ENCODE data around the gene CANT1.
"Not testable (repeated sequence)": the region's sequence is repeated elsewhere in the genome, so short reads cannot be mapped to it uniquely, and the experiment has no call there.

Gene CANT1

GRCh38 chr17:79043931-79044320 lies 34.4 kb upstream of the CANT1 start:
- in situ Hi-C loops (cut with MboI; ENCODE audit: low sequenced_read_pairs): no loop called here

GRCh38 chr17:79043191-79043930 lies 33.8 kb upstream of the CANT1 start:
- in situ Hi-C loops (cut with MboI; ENCODE audit: low sequenced_read_pairs): no loop called here

- in situ Hi-C loops (cut with MboI; ENCODE audit: low sequenced_read_pairs): no loop called here
These were observed 33.0 kb upstream of the CANT1 start for GRCh38 chr17:79042421-79043190.

- in situ Hi-C loops (cut with MboI; ENCODE audit: low sequenced_read_pairs): no loop called here
These were observed 32.3 kb upstream of the CANT1 start for GRCh38 chr17:79041723-79042420.

- in situ Hi-C loops (cut with MboI; ENCODE audit: low sequenced_read_pairs): no loop called here
These were observed 31.5 kb upstream of the CANT1 start for GRCh38 chr17:79041041-79041570.

- in situ Hi-C loops (cut with MboI; ENCODE audit: low sequenced_read_pairs): no loop called here
These were observed 30.3 kb upstream of the CANT1 start for GRCh38 chr17:79039886-79040285.

GRCh38 chr17:79039171-79039570 lies 29.6 kb upstream of the CANT1 start:
- in situ Hi-C loops (cut with MboI; ENCODE audit: low sequenced_read_pairs): no loop called here

GRCh38 chr17:79038545-79039135 lies 29.1 kb upstream of the CANT1 start:
- in situ Hi-C loops (cut with MboI; ENCODE audit: low sequenced_read_pairs): no loop called here

GRCh38 chr17:79036596-79036995 lies 27.0 kb upstream of the CANT1 start:
- in situ Hi-C loops (cut with MboI; ENCODE audit: low sequenced_read_pairs): no loop called here

- in situ Hi-C loops (cut with MboI; ENCODE audit: low sequenced_read_pairs): no loop called here
These were observed 26.6 kb upstream of the CANT1 start for GRCh38 chr17:79036181-79036580.

GRCh38 chr17:79035686-79036085 lies 26.1 kb upstream of the CANT1 start:
- in situ Hi-C loops (cut with MboI; ENCODE audit: low sequenced_read_pairs): no loop called here

GRCh38 chr17:79034931-79035485 lies 25.4 kb upstream of the CANT1 start:
- in situ Hi-C loops (cut with MboI; ENCODE audit: low sequenced_read_pairs): no loop called here

- in situ Hi-C loops (cut with MboI; ENCODE audit: low sequenced_read_pairs): no loop called here
These were observed 24.4 kb upstream of the CANT1 start for GRCh38 chr17:79033741-79034501.

- in situ Hi-C loops (cut with MboI; ENCODE audit: low sequenced_read_pairs): no loop called here
These were observed 23.6 kb upstream of the CANT1 start for GRCh38 chr17:79033046-79033616.

GRCh38 chr17:79031996-79032875 lies 22.7 kb upstream of the CANT1 start:
- in situ Hi-C loops (cut with MboI; ENCODE audit: low sequenced_read_pairs): no loop called here

- in situ Hi-C loops (cut with MboI; ENCODE audit: low sequenced_read_pairs): not testable (repeated sequence)
These were observed 21.1 kb upstream of the CANT1 start for GRCh38 chr17:79030636-79031035.

GRCh38 chr17:79029327-79030009 lies 19.9 kb upstream of the CANT1 start:
- in situ Hi-C loops (cut with MboI; ENCODE audit: low sequenced_read_pairs): no loop called here
